Measurements from ENCODE around the gene RTN4R.

DNA sequence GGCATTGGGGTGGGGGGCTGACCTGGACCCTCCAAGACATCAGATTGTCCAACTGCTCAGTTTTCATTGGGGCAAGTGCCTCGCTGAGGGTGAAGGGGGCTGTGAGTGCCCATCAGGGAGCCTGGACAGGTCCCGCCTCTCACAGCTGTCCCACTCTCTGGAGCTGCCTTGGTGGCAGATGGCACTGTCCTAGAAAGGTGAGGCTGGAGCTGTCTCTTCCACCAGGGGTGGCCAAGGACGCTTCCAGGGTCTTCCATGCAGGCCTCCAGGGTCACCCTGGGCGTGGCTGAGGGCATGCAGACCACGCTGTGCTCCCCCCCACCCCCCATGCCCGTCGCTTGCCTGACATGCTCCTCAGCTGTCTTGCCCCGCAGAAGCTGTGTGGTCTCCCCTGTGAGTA lies 63.8 kb downstream of the RTN4R start:
- no peak for TF ChIP-seq JUND (IDR thresholded peaks at IDR 0.05)
- TF ChIP-seq, protein P1, sequence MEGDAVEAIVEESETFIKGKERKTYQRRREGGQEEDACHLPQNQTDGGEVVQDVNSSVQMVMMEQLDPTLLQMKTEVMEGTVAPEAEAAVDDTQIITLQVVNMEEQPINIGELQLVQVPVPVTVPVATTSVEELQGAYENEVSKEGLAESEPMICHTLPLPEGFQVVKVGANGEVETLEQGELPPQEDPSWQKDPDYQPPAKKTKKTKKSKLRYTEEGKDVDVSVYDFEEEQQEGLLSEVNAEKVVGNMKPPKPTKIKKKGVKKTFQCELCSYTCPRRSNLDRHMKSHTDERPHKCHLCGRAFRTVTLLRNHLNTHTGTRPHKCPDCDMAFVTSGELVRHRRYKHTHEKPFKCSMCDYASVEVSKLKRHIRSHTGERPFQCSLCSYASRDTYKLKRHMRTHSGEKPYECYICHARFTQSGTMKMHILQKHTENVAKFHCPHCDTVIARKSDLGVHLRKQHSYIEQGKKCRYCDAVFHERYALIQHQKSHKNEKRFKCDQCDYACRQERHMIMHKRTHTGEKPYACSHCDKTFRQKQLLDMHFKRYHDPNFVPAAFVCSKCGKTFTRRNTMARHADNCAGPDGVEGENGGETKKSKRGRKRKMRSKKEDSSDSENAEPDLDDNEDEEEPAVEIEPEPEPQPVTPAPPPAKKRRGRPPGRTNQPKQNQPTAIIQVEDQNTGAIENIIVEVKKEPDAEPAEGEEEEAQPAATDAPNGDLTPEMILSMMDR (IDR thresholded peaks at IDR 0.05 in 2 of 3, conservative IDR thresholded peaks at IDR 0.05 in 1 of 3; ENCODE audit: borderline replicate concordance in 1 of 3, insufficient read depth in 1 of 3, low read depth in 2 of 3, low read length in 2 of 3), result no peak
- TF ChIP-seq ELF1 (IDR thresholded peaks at IDR 0.05; ENCODE audit: borderline replicate concordance, low read depth), result no peak

All from HCT116 (cell line).